Ascending aorta (tissue), 2 donors: Measurements from ENCODE around the gene CBFA2T2. TPM values are rescaled to one million over a fixed set of nuclear protein-coding genes. Genes with fewer than 3 reads are reported as not detected.
"Not testable (repeated sequence)": the region's sequence is repeated elsewhere in the genome, so short reads cannot be mapped to it uniquely, and the experiment has no call there.

Experiments
- DNase-seq, 2 donors: peaks; one replicate each; pipeline ENCODE4 v3.0.0-alpha.2; 2019; ENCODE audit warnings: low spot score in 2 of 2
- H3K27ac ChIP-seq, 2 donors: fragments of 200-600 bp; sonication (generic); one replicate each; pipeline ENCODE4 v1.5.1; 2016 to 2017; ENCODE audit warnings: mild to moderate bottlenecking in 1 of 2
- H3K27me3 ChIP-seq: fragments of 200-600 bp; sonication (generic); one replicate; pipeline ENCODE4 v1.5.1; 2017
- H3K36me3 ChIP-seq, 2 donors: fragments of 200-600 bp; sonication (generic); one replicate each; pipeline ENCODE4 v1.5.1; 2016
- H3K4me1 ChIP-seq, 2 donors: fragments of 200-600 bp; sonication (generic); one replicate each; pipeline ENCODE4 v1.5.1; 2016 to 2017; ENCODE audit warnings: mild to moderate bottlenecking in 1 of 2
- H3K4me3 ChIP-seq, 2 donors: fragments of 200-600 bp; sonication (generic); one replicate each; pipeline ENCODE4 v1.5.1; 2016 to 2017; ENCODE audit warnings: mild to moderate bottlenecking in 1 of 2
- H3K9me3 ChIP-seq, 2 donors: fragments of 200-600 bp; sonication (generic); one replicate each; pipeline ENCODE4 v1.5.1; 2016
- intact Hi-C: fragments of 100-400 bp; cut with DNase I; formaldehyde crosslinking; loops from one replicate; pipeline ENCODE4 v1.15.1; 2023
- total RNA-seq: library from RNA; depleted of rRNA; stranded (reverse); fragments of >200 nt; gene quantifications from one replicate; pipeline ENCODE4 v1.1.0, GENCODE V29; 2016
- TF ChIP-seq, protein P1 (sequence below), 3 experiments: fragments of 200-600 bp in 2 of 3; fragments of 450-650 bp in 1 of 3; sonication (generic) in 2 of 3; IDR thresholded peaks; one replicate each; pipeline ENCODE4 v1.5.1; 2016 to 2019; ENCODE audit warnings: antibody characterized with exemption in 3 of 3, mild to moderate bottlenecking in 1 of 3, moderate library complexity in 1 of 3

Gene CBFA2T2
- total RNA-seq, 1 donor from 2014 or later = 22.4 TPM

DNA sequence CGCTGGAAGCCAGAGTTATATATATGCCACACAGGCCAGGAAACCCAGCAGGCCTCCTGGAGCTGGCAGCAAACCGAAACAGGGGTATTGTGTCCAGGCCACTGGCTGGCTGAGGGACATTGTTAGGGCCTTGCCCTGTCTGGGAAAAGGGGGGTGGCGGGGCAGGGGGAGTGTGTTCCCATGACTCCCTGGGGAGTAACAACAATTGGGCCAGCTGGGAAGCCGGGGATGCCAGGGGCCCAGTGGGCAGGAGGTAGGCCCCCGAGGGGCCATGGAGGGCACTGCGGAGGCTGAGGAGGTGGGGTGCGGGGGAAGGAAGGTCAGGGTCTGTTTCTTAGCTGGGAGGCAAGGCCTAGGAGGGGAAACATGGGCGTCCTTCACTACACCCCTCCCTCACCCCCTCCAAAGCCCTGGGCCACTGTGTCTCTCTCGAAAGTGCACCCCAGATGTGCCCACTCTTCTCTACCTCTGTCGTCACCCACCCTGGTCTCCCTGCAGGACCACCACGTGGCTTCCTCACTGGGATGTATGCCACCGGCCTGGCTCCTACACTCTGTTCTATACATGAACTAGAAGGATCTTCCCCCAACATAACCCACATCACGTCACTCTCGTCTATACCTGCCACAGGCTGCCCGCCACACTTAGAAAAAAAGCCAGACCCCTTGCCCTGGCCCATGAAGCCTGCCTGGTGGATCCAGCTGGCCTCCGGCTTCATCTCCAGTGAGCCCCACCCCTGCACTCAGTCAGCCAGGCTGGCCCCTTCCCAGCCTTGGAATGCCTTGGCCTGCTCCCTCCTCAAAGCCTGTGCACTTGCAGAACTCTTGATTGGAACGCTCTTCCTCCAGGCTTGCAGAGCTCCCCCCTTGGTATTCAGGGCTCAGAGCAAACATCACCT is 204.1 kb downstream of the CBFA2T2 start:
- H3K27me3 ChIP-seq = no peaks in the 10 kb centered on the region
- H3K36me3 ChIP-seq = no peaks in the 10 kb centered on the region
- no peak for DNase-seq
- peak overlapping the region; percentile 90 to 93 for H3K27ac ChIP-seq
- H3K9me3 ChIP-seq = no peaks in the 10 kb centered on the region
- TF ChIP-seq, protein P1, sequence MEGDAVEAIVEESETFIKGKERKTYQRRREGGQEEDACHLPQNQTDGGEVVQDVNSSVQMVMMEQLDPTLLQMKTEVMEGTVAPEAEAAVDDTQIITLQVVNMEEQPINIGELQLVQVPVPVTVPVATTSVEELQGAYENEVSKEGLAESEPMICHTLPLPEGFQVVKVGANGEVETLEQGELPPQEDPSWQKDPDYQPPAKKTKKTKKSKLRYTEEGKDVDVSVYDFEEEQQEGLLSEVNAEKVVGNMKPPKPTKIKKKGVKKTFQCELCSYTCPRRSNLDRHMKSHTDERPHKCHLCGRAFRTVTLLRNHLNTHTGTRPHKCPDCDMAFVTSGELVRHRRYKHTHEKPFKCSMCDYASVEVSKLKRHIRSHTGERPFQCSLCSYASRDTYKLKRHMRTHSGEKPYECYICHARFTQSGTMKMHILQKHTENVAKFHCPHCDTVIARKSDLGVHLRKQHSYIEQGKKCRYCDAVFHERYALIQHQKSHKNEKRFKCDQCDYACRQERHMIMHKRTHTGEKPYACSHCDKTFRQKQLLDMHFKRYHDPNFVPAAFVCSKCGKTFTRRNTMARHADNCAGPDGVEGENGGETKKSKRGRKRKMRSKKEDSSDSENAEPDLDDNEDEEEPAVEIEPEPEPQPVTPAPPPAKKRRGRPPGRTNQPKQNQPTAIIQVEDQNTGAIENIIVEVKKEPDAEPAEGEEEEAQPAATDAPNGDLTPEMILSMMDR (IDR thresholded peaks at IDR 0.05) = no peak
- peaks cover 11 to 25% of the 10 kb centered on the region in 2 donors for H3K4me1 ChIP-seq
- no peak overlapping the region for H3K4me3 ChIP-seq
- intact Hi-C loops = no loop called here

DNA sequence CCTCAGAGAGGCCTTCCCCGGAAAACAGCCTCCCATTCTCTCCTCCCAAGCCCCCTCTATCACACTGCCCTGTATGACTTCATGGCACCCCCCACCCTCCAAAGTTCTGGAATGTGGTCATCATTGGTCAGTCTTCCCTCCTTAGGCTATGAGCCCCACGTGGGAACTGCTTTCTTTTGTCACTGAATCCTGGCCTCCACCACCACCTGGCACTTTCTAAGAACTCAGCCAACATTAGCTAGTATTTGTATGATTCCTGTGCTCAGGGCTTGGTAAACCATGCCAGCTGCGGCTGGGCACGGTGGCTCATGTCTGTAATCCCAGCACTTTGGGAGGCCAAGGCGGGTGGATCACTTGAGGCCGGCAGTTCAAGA is 204.7 kb downstream of the CBFA2T2 start:
- no peak overlapping the region for H3K4me3 ChIP-seq
- H3K9me3 ChIP-seq = no peaks in the 10 kb centered on the region
- H3K4me1 ChIP-seq = peaks cover 11 to 25% of the 10 kb centered on the region in 2 donors
- H3K27me3 ChIP-seq = no peaks in the 10 kb centered on the region
- no peaks in the 10 kb centered on the region for H3K36me3 ChIP-seq
- no peak for DNase-seq
- intact Hi-C loops = no loop called here
- TF ChIP-seq, protein P1 (IDR thresholded peaks at IDR 0.05) = no peak
- peak overlapping the region; percentile 90 to 93 for H3K27ac ChIP-seq

DNA sequence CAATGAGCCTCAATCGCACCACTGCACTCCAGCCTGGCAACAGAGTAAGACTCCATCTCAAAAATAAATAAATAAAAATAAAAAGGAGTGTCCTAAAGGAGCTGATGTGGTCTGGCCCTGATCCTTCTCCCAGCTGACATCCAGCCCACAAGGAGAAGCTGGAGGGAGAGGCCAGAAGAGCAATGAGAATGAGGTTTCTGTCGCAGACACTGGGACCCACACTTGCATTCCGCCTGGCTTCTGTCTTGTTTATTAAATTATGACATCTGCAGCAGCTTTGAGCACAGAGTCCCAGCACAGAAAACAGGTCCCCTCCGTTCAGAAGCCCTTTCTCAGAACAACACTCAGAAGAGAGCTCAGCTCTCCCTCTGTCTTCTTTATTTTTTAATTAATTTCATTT is 206.6 kb downstream of the CBFA2T2 start:
- intact Hi-C loops = no loop called here
- Histone ChIP-seq H3K4me3 (no peak overlapping the region), H3K27me3 (no peaks in the 10 kb centered on the region), H3K4me1 (peaks cover 11 to 25% of the 10 kb centered on the region in 2 donors), H3K27ac (peak overlapping the region in 1 of 2 donors; percentile 77), H3K36me3 (no peaks in the 10 kb centered on the region), H3K9me3 (no peaks in the 10 kb centered on the region)
- TF ChIP-seq, protein P1 (IDR thresholded peaks at IDR 0.05) = no peak
- no peak for DNase-seq

DNA sequence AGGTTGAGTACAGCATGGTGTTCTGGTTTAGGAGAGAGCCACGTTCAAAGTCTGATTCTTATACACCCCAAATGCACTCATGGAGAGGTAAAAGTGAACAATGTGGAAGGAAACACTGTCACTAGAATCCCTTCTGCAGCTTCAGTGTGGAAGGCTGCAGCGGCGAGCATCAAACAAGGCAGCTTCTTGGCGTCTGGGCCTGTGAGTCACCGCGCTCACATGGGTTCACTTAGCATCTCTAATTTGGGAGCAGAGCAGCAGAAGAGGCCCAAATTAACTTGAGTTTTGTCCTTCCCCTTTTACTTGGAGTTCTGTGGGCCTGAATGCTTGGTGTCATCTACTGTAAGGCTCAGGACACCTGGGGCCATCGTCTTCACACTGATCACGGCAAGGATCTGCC is 207.2 kb downstream of the CBFA2T2 start:
- Histone ChIP-seq H3K9me3 (no peaks in the 10 kb centered on the region), H3K36me3 (no peaks in the 10 kb centered on the region), H3K4me3 (no peak overlapping the region), H3K27me3 (no peaks in the 10 kb centered on the region), H3K4me1 (peaks cover 11 to 25% of the 10 kb centered on the region in 2 donors), H3K27ac (peak overlapping the region in 1 of 2 donors; percentile 77)
- peak in 1 of 2 donors; percentile 86 for DNase-seq
- TF ChIP-seq, protein P1 (IDR thresholded peaks at IDR 0.05) = no peak
- intact Hi-C loops = no loop called here

DNA sequence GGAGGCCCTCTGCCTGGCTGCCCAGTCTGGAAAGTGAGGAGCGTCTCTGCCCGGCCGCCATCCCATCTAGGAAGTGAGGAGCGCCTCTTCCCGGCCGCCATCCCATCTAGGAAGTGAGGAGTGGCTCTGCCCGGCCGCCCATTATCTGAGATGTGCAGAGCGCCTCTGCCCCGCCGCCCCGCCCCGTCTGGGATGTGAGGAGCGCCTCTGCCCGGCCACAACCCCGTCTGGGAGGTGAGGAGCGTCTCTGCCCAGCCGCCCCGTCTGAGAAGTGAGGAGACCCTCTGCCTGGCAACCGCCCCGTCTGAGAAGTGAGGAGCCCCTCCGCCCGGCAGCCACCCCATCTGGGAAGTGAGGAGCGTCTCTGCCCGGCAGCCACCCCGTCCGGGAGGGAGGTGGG is 209.1 kb downstream of the CBFA2T2 start:
- DNase-seq, intact Hi-C loops, H3K4me3 ChIP-seq, H3K36me3 ChIP-seq, H3K27me3 ChIP-seq, H3K27ac ChIP-seq, H3K9me3 ChIP-seq: not testable (repeated sequence)
- H3K4me1 ChIP-seq = peaks cover 7 to 21% of the 10 kb centered on the region in 2 donors

Other genes starting within 250 kb of the CBFA2T2 start
- not detected for gene BPIFB1, start 206.9 kb upstream of the CBFA2T2 start, total RNA-seq
- gene CDK5RAP1, start 88.6 kb upstream of the CBFA2T2 start, total RNA-seq = 42.8 TPM
- gene SNTA1, start 46.3 kb upstream of the CBFA2T2 start, total RNA-seq = 108 TPM
- not detected for gene C20orf144, start 172.2 kb downstream of the CBFA2T2 start, total RNA-seq
- gene ACTL10, start 176.8 kb downstream of the CBFA2T2 start, total RNA-seq = 26.3 TPM
- gene NECAB3, start 184.3 kb downstream of the CBFA2T2 start, total RNA-seq = 21.3 TPM
- gene E2F1, start 196.3 kb downstream of the CBFA2T2 start, total RNA-seq = 0.53 TPM
- 38.0 TPM for gene PXMP4, start 230.2 kb downstream of the CBFA2T2 start, total RNA-seq
- gene ZNF341, start 241.9 kb downstream of the CBFA2T2 start, total RNA-seq = 4.5 TPM